DMS53 (cell line): Measurements from ENCODE around the gene GABRQ.

Source experiments
- DNase-seq: peaks from one replicate; lab custom pipeline; 2025; lab: John Stamatoyannopoulos, UW

The GABRQ gene

DNA sequence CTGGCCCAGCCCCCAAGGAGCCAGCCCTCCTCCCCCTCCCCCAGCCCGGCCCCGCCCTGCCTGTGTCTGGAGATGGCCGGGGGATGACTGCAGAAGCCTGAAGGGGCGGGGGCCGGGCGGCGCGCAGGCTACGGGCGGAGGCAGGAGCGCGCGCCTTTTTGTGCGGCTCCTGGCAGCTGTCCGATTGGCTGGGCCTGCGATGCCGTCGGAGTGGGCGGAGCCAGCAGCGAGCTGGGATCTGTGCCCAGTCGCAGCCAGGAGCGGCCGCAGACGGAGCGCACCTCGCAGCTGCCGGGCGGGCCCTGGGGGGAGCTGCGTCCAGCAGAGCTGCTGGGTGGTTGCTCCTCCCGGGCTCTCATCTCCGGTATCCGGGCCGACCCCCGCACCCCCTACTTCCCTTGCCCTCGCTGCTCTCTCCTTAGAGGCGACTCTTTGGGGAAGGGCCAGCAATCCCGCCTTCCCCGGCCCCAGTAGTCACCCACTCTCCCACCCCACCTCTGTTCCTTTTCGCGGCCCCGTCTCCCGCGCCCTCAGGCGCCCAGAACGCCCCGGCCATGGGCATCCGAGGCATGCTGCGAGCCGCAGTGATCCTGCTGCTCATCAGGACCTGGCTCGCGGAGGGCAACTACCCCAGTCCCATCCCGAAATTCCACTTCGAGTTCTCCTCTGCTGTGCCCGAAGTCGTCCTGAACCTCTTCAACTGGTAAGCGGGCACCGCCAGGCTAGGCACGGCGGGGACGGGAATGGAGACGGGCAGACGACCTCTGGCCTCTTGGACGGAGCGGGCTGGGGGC, at the start of gene GABRQ:
Gene GABRQ, plus strand, starts transcription at position 247 of the 794 bp plus-strand sequence. Its CDS starts 308 bp downstream, at position 555.
- peak; percentile 72 for DNase-seq

DNA sequence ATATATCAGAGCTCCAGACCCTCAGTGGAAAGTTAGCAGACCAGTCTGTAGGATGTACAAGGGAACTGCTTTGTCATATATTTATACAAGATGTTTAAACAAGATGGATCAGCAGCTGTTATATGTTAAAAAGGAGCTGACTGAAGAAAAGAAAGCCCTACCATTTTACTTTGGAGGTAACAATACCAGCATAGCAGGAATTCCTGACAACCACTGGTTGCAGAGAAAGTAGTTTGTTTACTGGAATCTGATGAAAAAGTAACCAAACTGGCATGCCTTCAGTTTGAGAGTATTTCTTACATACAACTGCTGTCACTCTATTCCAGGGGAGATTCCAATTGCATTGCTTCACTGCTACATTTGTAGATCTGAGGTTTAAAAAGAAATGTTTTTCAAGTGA, 49.5 kb upstream of the GABRQ start:
- DNase-seq = no peak

GRCh38 chrX:152600853-152601633, 36.7 kb upstream of the GABRQ start:
- peak; percentile 63 for DNase-seq

DNA sequence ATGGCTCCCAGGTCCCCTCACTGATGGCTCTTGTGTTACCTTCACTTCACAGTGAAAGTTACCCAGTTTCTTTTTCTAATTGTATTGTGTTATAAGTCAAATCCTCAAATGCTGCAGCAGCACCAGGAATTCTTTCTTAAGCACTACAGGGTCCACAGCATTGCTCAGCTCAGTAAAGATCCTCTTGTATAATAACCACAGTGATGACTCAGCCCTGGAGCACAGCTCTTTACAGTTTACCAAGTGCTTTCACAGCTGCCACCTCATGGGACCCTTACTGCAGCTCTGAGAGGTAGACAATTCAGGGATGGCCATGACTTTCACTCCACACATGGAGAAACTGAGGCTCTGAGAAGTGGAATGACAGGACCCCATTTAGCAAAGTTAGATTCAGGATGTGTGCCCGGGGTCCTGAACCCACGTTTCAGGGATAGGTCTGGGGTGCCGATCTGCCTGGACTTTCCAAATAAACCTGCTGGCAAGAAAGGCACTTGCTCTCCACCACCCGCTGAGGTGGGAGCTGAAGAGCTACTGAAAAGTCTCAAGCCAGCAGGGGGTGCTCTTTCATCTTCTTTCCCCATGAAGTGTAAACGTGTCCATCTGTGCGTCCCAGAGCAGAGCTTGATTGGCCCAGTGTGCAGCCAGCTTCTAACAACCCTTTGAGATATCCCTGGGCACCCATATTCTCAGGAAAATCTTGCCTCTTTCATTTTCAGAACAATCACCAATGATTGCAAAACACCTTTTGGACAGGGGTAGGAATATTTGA, 35.7 kb upstream of the GABRQ start:
- peak; percentile 40 for DNase-seq

DNA sequence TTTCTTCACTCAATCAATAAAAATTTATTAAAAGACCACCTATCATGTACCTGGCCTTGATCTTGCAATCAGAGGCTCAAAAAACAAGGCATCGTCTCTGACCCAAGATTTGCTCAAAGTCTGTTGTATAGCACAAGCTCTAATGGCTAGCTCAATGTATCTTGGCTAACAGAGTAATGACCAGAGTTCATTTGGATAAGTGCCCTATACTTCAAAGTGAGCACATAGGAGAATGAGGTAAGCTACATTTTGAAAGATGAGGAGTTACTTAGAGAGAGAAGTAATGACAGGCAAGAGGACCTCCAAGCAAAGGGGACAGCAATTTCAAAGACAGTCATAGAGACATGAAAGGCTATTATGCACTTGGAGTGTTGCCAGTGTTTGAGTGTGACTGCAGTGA, 22.9 kb upstream of the GABRQ start:
- no peak for DNase-seq

- DNase-seq = no peak
These were observed 17.8 kb upstream of the GABRQ start for GRCh38 chrX:152619897-152620296.

- DNase-seq = peak; percentile 58
These were observed 5.1 kb upstream of the GABRQ start for GRCh38 chrX:152632445-152633097.

GRCh38 chrX:152635941-152636340, 1.8 kb upstream of the GABRQ start:
- peak; percentile 72 for DNase-seq

DNA sequence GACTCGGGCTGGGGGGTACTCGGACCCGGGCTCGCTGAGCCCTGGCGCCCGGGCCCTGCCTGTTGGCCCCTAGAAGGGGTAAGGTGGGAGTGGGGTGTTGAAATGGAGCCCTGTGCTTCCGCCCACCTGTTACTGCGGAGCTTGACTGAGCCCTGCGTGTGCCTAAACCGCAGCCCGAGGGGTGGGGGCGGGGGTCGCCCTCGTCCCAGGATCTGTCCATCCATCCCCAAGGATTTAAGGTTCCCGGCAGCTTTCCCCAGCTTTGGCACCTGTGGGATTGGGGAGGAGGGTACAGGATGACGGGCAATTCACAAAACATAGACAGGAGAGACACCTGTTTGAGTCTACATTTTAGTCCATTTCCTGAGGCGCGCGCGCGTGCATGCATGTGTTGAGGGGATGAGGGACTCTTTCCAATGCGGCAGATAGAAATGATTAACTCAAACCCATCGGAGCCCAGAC, 779 bp downstream of the GABRQ start:
- peak; percentile 30 for DNase-seq

GRCh38 chrX:152639426-152639825, 1.7 kb downstream of the GABRQ start:
- DNase-seq = no peak

GRCh38 chrX:152640034-152640818, 2.5 kb downstream of the GABRQ start:
- no peak for DNase-seq

GRCh38 chrX:152641256-152641875, 3.7 kb downstream of the GABRQ start:
- DNase-seq = no peak

DNA sequence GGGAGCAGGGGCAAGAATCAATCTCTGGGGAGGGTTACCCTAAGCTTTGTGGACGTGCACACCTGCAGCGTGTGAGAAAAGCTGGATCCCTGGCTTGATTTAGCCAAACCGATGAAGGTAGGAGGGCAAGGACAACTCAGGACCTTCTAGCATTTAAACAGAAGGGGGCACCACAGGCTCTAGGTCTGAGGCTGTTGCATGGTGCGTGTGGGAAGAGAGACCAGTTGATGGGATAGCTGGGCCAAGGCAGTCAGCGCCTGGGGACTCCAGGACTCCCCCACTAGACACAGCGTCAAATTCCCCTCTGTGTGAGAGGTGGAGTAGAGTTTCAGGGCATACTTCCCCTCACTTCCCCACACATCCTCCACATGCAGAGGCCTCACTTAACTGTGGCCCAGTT, 4.3 kb downstream of the GABRQ start:
- DNase-seq = peak; percentile 20

DNA sequence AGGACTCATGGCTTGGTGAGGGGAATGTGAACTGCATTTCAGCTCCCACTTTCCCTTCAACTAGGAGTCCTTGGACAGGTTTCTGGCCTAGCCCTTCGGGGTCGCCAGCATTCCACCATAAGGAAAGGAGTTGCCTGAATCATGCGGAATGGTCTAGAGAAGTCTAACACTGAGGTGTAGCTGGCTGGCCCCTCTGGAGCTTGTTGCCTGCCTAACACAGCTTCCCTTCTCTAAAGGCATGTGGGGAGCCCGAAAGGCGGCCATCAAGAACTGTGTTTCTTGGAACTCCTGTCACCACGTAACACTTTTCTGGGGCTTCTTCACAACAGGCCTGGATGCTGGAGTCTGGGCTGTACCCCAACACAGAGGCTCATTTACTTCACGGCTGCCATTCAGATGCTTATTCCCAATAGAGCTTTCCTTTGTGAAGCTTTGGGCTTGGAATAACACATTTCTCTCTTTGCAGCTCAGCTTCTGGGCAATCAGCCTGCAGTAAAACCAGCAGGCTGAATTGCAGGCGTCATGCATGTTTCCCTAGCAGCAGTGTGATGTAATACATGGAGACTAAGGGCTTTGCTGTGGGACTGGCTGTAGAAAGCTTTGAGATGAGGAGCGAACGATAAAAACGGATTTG, 5.4 kb downstream of the GABRQ start:
- DNase-seq = no peak

GRCh38 chrX:152646961-152647360, 9.3 kb downstream of the GABRQ start:
- no peak for DNase-seq

- DNase-seq = no peak
These were observed 10.3 kb downstream of the GABRQ start for GRCh38 chrX:152647978-152648377.

- no peak for DNase-seq
These were observed 14.4 kb downstream of the GABRQ start for GRCh38 chrX:152652060-152652459.

- no peak for DNase-seq
These were observed 14.8 kb downstream of the GABRQ start for GRCh38 chrX:152652467-152652866.

GRCh38 chrX:152656087-152656486, 18.4 kb downstream of the GABRQ start:
- DNase-seq = no peak

DNA sequence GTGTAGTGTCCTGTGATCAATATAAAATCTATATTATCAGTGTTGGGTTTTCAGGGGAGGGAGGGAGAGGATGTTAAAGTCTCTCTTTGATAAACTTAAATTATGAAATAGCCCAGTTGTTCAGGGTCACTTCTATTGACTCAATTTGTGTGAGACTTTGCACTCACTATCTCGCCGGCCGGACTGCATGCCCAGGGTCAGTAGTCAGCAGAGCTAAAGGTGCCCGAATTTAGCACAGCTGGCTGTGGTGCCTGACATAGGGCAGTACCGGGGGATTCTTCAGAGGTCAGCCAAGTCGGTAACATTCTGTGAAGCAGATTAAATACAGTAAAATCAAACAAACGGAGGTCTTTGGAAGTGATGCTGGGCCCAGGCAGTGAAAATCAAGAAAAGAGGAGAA, 19.2 kb downstream of the GABRQ start:
- no peak for DNase-seq
